HG03520 (cell line): ENCODE measurements around the gene S1PR3.

ENCODE experiments used
- ATAC-seq: cut with Tn5 transposase; IDR thresholded peaks from one replicate; pipeline ENCODE4 v1.9.1; 2021; ENCODE audit warnings: mild to moderate bottlenecking, moderate library complexity; ENCODE audit not compliant: unreplicated experiment

Gene S1PR3

DNA sequence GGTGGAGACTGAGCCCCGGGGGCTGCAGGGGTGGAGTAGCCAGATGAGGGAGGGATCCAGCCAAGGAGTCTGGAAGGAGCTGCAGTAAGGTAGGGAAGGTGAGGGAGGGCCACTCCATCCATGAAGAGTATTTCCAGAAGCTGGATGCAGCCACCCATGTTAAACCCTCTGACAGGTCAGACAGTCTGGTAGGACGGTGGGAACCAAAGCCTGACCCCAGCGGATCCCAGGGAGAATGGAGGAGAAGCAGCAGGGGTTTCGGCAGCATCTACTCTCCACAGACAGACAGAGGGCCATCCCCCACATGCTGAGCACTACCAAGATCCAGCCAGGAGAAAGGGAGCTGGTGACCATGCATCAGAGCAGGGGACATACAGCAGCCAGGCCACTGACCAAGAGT lies 22.5 kb upstream of the S1PR3 start:
- no peak for ATAC-seq

- ATAC-seq = no peak
Measured at GRCh38 chr9:88969646-88970373, 21.5 kb upstream of the S1PR3 start.

DNA sequence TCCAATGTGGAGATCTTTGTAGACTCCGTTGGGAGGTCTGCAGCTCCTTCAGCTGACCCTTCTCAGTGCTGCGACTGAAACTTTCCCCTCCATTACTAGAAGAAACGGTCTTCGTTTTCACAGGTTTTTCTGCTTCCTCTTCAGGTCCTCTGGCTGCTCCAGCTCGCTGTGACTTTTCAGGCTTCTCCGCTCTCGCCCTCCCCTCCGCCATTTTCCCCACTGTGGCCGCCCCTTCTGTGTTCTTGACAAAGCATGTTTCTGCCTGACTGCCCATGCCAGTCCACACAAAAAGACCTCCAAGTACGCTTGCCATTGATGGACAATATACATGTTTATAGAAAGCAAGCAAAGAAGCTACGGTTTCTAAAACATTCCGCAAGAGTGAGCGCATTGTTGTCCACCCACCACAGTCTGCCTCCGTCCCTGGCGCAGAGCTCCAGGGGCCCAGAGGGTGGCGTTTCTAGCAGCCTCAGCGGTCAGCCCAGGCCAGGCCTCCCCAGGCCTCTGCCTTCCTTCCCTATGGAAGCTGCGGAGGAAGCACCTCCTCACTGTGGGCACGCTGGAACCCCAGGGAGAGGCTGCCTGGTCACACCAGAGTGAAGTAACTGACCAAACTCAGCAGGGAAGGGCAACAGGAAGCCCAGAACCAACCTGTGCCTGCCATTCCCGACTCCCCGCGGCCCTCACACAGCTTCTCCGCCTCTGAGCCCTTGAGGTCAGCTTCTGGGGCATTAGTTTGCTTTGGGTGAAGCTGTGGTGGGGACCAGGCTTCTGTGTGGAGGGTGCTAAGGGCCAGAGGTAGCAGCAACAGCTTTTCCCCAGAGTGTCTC lies 19.9 kb upstream of the S1PR3 start:
- ATAC-seq = no peak

- ATAC-seq = no peak
Measured at GRCh38 chr9:88972401-88972800, 18.9 kb upstream of the S1PR3 start.

GRCh38 chr9:88973281-88974045 lies 17.8 kb upstream of the S1PR3 start:
- no peak for ATAC-seq

DNA sequence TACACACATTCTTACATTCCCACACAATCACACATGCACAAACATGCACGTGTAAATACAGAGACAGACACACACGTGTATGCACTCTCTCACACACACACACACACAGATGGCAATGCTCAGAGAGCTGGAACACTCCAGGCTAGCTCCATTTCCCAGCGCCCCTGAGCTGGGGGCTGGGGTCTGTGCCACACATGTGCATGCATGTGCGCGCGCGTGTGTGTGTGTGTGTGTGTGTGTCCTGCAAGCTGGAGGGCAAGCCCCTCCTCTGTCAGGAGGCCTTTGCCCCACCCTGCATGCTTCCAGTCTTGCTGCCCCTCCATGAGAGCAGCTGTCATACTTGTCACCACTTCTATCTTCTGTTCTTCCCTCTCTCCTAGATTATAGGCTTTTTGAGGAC lies 16.6 kb upstream of the S1PR3 start:
- ATAC-seq = no peak

DNA sequence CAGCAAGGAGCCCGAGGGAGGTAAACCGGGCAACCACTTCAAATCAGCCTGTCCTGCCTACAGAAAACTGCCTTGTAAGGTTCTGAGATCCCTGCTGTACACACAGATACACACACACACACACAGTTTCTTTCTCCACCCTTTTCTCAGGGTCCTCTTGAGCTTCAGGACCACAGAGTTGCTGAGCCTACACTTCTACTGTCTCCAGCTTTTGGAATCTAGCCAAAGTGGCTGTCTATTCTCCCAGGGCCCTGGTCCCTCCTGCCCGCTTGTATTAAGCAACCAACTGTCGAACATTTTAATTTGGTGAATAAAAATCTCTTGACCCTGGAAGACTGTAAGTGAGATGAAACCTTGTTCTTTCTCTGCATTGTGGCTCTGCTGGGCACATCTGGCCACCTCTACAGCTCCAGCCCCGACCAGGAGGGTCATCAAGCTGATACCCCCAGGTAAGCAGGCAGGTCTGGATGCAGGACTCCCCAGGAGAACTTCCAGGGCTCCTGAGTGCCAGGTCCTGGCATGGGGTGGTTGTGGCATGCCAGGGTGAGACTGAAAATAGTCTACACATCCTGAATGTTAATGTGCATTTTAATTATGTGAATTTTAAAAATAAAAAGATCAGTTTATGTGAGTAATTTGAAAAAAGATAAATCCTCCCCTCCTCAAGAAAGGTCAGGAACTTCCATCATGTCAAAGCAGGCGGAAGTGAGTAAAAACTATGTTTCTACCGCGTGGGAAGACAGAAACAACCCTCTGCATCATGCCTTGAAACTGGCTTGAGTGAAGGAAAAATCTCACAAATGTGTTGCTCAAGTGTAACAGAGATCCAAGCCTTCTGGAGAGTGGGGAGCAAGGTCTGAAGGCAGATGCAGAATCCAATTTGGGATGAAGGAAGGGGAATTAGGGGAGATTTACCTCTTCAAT lies 15.0 kb upstream of the S1PR3 start:
- no peak for ATAC-seq

GRCh38 chr9:88976890-88977257 lies 14.4 kb upstream of the S1PR3 start:
- no peak for ATAC-seq

DNA sequence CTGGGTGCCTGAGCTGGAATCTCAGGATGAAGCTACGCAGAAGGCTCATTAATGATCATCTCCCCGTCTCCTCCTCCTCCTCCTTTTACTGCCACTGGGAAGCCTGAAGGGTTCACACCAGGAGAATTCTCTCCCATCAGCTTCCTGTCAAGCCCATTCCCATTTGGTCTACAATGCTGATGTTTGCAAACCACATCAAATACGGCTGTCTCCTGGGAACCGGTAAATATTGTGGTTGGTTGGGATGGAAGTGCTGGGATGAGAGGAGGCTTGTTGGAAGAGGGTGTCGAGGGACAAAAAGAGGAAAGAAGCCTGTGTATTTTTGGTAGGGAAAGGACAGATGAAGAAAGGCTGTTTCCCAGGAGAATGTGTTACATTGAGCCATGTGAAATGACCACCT lies 13.2 kb upstream of the S1PR3 start:
- ATAC-seq = no peak

- no peak for ATAC-seq
Measured at GRCh38 chr9:88979021-88979420, 12.2 kb upstream of the S1PR3 start.

DNA sequence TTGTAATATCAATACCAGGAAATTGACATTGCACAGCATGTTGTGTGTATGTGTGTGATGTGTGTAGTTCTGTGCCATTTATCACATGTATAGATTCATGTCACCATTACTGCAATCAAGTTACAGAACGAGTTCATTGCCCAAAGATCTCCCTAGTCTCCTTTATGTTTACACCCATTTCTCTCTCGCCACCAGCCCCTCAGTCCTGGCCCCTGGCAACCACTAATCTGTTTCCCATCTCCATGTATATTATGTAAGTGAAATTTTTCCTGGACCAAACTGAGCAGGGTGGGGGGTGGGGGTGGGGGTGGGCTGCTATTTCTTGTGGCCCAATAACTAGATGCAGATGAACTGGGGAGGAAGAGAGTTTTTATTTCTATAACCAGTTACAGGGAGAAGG lies 11.5 kb upstream of the S1PR3 start:
- ATAC-seq = no peak

DNA sequence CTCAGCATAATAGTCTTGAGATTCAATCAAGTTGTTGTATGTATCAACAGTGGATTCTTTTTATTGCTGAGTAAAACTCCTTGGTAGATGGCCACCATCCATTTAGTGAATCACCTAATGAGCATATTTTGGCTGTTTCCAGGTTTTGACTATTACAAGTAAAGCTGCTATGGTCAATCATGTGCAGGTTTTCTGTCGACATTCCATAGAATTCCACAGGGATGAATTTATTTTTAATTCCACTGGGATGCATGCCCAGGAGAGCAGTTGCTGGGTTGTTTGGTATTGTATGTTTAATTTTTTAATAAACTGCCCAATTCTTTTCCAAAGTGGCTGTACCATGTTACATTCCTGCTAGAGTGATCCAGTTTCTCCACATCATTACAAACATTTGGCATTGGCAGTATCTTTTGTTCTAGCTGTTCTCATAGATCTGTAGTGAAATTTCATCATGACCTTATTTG lies 10.5 kb upstream of the S1PR3 start:
- ATAC-seq = no peak

DNA sequence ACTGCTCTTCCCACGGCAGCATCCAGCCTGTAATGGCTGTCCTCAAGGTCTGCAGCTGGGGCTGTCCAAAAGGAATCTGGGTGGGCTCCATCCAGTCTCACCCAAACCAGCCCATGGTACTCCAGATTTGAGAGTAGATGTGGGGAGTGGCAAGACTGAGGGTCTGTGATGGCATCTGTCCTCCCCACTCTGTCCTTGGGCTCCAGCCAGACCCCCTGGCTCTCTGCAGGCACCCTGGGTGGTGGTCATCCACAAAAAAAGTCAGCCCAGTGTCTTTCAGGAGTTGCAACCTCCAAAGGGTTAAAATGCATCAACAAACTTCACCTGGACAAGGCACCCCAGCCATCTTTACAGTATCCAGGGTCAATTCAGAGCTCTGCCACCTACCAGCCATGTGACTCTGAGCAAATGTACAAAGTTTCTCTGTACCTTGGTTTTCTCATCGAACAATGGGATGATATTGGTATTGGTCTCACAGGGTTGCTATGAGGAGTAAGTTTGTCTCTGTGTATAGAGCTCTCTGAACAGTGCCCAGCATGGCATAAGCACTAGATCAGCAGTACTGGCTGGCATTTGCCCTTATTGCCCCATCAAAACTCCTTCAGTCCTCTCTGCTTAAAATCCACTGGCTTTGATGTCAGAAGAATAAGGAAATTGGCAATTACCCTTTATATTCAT lies 7.3 kb upstream of the S1PR3 start:
- ATAC-seq = no peak

GRCh38 chr9:88984543-88984883 lies 6.8 kb upstream of the S1PR3 start:
- ATAC-seq = no peak

- no peak for ATAC-seq
Measured at GRCh38 chr9:88985616-88986015, 5.7 kb upstream of the S1PR3 start.

- ATAC-seq = no peak
Measured at GRCh38 chr9:88986776-88987175, 4.5 kb upstream of the S1PR3 start.

DNA sequence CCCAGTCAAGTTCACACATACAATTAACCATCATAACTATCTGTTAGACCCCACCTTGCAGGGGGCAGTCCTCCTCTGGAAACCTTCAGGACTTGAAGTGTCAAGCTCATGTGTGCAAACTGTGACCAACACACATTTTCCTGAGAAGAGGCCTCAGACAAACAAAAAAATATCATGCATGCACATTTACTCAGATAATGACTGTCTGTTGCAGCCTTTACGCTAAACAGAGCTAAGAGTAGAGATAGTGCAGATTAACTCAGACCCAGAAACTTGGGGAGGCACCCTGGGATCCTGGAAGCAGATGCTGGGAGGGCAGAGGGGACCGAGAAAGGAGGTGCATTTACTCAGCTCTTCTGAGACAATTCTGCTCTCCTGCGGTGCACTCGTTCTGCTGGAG lies 3.6 kb upstream of the S1PR3 start:
- ATAC-seq = no peak

- no peak for ATAC-seq
Measured at GRCh38 chr9:88988796-88989641, 2.2 kb upstream of the S1PR3 start.

GRCh38 chr9:88990041-88990728 lies 1.1 kb upstream of the S1PR3 start:
- no peak for ATAC-seq
